HUES64 (cell line): Measurements from ENCODE around the gene ICOS. TPM values are rescaled to one million over a fixed set of nuclear protein-coding genes. Genes with fewer than 3 reads are reported as not detected.

ENCODE experiments used
- H3K27ac ChIP-seq: 2 replicates; pipeline ENCODE4 v1.7.0; 2013; ENCODE audit warnings: low read depth, low read length, inconsistent platforms
- H3K27me3 ChIP-seq: 2 replicates; pipeline ENCODE4 v1.6.1; 2013; ENCODE audit warnings: mild to moderate bottlenecking, low read length; ENCODE audit not compliant: insufficient read depth
- H3K36me3 ChIP-seq: 2 replicates; pipeline ENCODE4 v1.6.1; 2013; ENCODE audit warnings: mild to moderate bottlenecking, low read length; ENCODE audit not compliant: insufficient read depth
- H3K4me1 ChIP-seq: 2 replicates; pipeline ENCODE4 v1.6.1; 2013; ENCODE audit warnings: mild to moderate bottlenecking, low read length, moderate library complexity; ENCODE audit not compliant: insufficient read depth
- H3K4me3 ChIP-seq: 2 replicates; pipeline ENCODE4 v1.5.1; 2013; ENCODE audit warnings: mild to moderate bottlenecking, low read length, moderate library complexity
- H3K9ac ChIP-seq: 2 replicates; pipeline ENCODE4 v1.6.1; 2013; ENCODE audit warnings: mild to moderate bottlenecking, low read depth, low read length
- H3K9me3 ChIP-seq: 2 replicates; pipeline ENCODE4 v1.6.1; 2013; ENCODE audit warnings: low read depth, low read length; ENCODE audit not compliant: insufficient read depth
- WGBS: fragments of 150-250, 120-280 bp; methylation state at CpG from one replicate; pipeline ENCODE4 v1.1.7; 2013; ENCODE audit warnings: missing lambda C conversion rate; 5-methylcytosine and 5-hydroxymethylcytosine counted together
- polyA plus RNA-seq, 2 experiments: library from polyadenylated mRNA; stranded (reverse); fragments of 50-300 nt; gene quantifications; one replicate each; pipeline ENCODE4 v1.2.3, GENCODE V29; 2013

Gene ICOS, protein sequence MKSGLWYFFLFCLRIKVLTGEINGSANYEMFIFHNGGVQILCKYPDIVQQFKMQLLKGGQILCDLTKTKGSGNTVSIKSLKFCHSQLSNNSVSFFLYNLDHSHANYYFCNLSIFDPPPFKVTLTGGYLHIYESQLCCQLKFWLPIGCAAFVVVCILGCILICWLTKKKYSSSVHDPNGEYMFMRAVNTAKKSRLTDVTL
- not detected for polyA plus RNA-seq (2013, experiment 1 of 2)
- not detected for polyA plus RNA-seq (2013, experiment 2 of 2)

DNA sequence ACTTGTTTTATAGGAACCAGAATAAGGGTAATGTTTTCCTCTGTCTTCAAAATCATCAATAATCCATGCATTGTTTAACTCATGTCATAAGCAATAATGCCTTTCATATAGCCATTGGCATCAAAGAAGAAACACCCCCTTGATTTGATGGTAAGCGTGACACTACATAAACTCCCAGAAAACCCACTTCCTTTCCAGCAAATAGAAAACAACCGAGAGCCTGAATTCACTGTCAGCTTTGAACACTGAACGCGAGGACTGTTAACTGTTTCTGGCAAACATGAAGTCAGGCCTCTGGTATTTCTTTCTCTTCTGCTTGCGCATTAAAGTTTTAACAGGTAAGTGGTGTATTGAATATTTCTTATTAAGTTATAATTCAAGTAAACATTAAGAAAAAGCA, at the start of gene ICOS:
Gene ICOS (plus strand): TSS at position 229 of the 400 bp plus-strand sequence. CDS start 52 bp downstream, at position 281.
- WGBS, result 90% methylated on average over 4 of the region's 5 CpGs
- H3K27ac ChIP-seq, result no peak within 1 kb of the TSS
- no peak within 1 kb of the TSS for H3K9ac ChIP-seq
- no peaks in the 10 kb centered on the region for H3K9me3 ChIP-seq
- H3K4me3 ChIP-seq, result no peak within 1 kb of the TSS
- H3K36me3 ChIP-seq, result no peaks in the 10 kb centered on the region
- 0 out of 2 replicates have a peak, but pooled peaks cover 8% of the 10 kb centered on the region for H3K4me1 ChIP-seq
- no peaks in the 10 kb centered on the region for H3K27me3 ChIP-seq

GRCh38 chr2:203887677-203888076, 48.9 kb upstream of the ICOS start:
- Histone ChIP-seq H3K9ac (no peak overlapping the region), H3K4me3 (no peak overlapping the region), H3K27me3 (no peaks in the 10 kb centered on the region), H3K27ac (no peak overlapping the region), H3K4me1 (no peaks in the 10 kb centered on the region), H3K36me3 (no peaks in the 10 kb centered on the region), H3K9me3 (no peaks in the 10 kb centered on the region)

GRCh38 chr2:203889542-203889941, 47.0 kb upstream of the ICOS start:
- no peak overlapping the region for H3K9ac ChIP-seq
- WGBS, result 100% methylated on average over 1 of the region's 1 CpG
- no peaks in the 10 kb centered on the region for H3K4me1 ChIP-seq
- H3K36me3 ChIP-seq, result no peaks in the 10 kb centered on the region
- no peaks in the 10 kb centered on the region for H3K27me3 ChIP-seq
- no peaks in the 10 kb centered on the region for H3K9me3 ChIP-seq
- H3K4me3 ChIP-seq, result no peak overlapping the region
- H3K27ac ChIP-seq, result no peak overlapping the region

- Histone ChIP-seq H3K27ac (no peak overlapping the region), H3K4me1 (no peaks in the 10 kb centered on the region), H3K4me3 (no peak overlapping the region), H3K27me3 (no peaks in the 10 kb centered on the region), H3K36me3 (no peaks in the 10 kb centered on the region), H3K9me3 (no peaks in the 10 kb centered on the region), H3K9ac (no peak overlapping the region)
- WGBS, result 100% methylated on average over 1 of the region's 1 CpG
Observed at GRCh38 chr2:203889944-203890343, 46.6 kb upstream of the ICOS start.

DNA sequence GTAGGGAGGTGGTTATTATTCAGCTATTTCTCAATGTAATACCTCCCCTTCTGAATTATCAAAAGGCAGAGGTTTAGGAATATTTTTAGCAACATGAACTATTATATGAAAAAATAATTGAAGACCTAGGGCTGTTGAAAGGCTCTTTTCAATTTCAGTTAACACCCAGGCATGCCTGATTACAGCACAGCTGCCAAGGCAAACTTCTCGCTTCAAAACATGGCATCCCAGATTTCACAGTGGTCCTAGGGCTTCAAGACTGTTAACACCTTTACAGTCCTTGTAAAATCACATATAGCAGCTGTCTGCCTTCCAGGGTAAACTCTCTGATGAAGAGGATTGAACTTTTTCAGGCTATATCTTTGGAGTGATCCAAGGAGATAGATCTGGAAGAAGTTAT, 45.8 kb upstream of the ICOS start:
- Histone ChIP-seq H3K4me1 (no peaks in the 10 kb centered on the region), H3K9ac (no peak overlapping the region), H3K4me3 (no peak overlapping the region), H3K36me3 (no peaks in the 10 kb centered on the region), H3K27ac (no peak overlapping the region), H3K9me3 (no peaks in the 10 kb centered on the region), H3K27me3 (no peaks in the 10 kb centered on the region)
- WGBS, result 93% methylated on average over 1 of the region's 1 CpG

- H3K9me3 ChIP-seq, result no peaks in the 10 kb centered on the region
- no peak overlapping the region for H3K4me3 ChIP-seq
- no peak overlapping the region for H3K9ac ChIP-seq
- 100% methylated on average over 2 of the region's 2 CpGs for WGBS
- no peaks in the 10 kb centered on the region for H3K4me1 ChIP-seq
- no peaks in the 10 kb centered on the region for H3K27me3 ChIP-seq
- H3K36me3 ChIP-seq, result no peaks in the 10 kb centered on the region
- no peak overlapping the region for H3K27ac ChIP-seq
Observed at GRCh38 chr2:203891474-203891873, 45.1 kb upstream of the ICOS start.

- no peaks in the 10 kb centered on the region for H3K27me3 ChIP-seq
- 93% methylated on average over 4 of the region's 4 CpGs for WGBS
- no peak overlapping the region for H3K9ac ChIP-seq
- H3K4me3 ChIP-seq, result no peak overlapping the region
- H3K9me3 ChIP-seq, result no peaks in the 10 kb centered on the region
- no peak overlapping the region for H3K27ac ChIP-seq
- H3K4me1 ChIP-seq, result no peaks in the 10 kb centered on the region
- no peaks in the 10 kb centered on the region for H3K36me3 ChIP-seq
Observed at GRCh38 chr2:203892207-203892606, 44.4 kb upstream of the ICOS start.

GRCh38 chr2:203893401-203893800, 43.2 kb upstream of the ICOS start:
- Histone ChIP-seq H3K27me3 (no peaks in the 10 kb centered on the region), H3K9ac (no peak overlapping the region), H3K4me3 (no peak overlapping the region), H3K4me1 (no peaks in the 10 kb centered on the region), H3K9me3 (no peaks in the 10 kb centered on the region), H3K27ac (no peak overlapping the region), H3K36me3 (no peaks in the 10 kb centered on the region)

- WGBS, result 96% methylated on average over 7 of the region's 7 CpGs
- H3K4me1 ChIP-seq, result no peaks in the 10 kb centered on the region
- H3K9me3 ChIP-seq, result no peaks in the 10 kb centered on the region
- no peak overlapping the region for H3K9ac ChIP-seq
- no peak overlapping the region for H3K27ac ChIP-seq
- no peak overlapping the region for H3K4me3 ChIP-seq
- H3K27me3 ChIP-seq, result no peaks in the 10 kb centered on the region
- no peaks in the 10 kb centered on the region for H3K36me3 ChIP-seq
Observed at GRCh38 chr2:203893840-203894239, 42.7 kb upstream of the ICOS start.

DNA sequence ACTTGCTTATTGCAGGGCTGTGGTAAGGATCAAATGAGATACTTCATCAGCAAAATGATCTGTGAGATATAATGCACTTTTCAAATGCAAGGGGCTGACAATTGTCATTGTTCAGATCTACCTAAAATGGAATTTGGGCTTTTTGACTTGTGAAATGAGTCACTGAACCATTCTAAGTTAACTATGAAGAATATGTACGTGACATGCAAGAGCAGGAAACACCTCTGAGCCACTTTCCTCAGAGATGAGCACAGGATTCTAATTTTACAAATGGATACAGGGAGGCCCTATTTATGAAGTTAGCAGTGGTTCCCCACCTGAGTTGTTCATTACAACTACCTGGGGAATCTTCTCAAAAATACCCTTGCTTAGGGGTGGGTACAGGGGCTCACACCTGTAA, 42.3 kb upstream of the ICOS start:
- Histone ChIP-seq H3K9me3 (no peaks in the 10 kb centered on the region), H3K27me3 (no peaks in the 10 kb centered on the region), H3K9ac (no peak overlapping the region), H3K36me3 (no peaks in the 10 kb centered on the region), H3K4me1 (no peaks in the 10 kb centered on the region), H3K27ac (no peak overlapping the region), H3K4me3 (no peak overlapping the region)
- WGBS, result 100% methylated on average over 1 of the region's 1 CpG

DNA sequence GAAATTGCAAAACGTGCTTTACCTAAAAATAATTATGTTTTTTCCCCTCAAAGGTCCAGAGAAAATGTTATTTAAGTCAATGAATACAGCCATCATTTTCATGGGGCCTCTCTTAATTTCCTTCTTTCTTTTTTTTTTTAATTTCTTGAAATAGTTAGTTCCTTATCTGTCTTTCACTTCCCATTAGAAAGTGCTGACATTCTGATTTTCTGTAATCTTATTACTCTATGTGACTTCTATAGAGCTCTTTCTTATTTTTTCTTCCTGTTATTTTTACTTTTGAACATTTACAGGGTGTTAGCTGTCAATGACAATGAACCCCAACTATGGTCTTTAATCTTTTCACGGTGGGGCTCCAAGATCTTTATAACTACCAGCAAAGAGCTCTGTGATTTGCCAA, 39.0 kb upstream of the ICOS start:
- Histone ChIP-seq H3K27me3 (no peaks in the 10 kb centered on the region), H3K4me1 (no peaks in the 10 kb centered on the region), H3K36me3 (no peaks in the 10 kb centered on the region), H3K9ac (no peak overlapping the region), H3K4me3 (no peak overlapping the region), H3K27ac (no peak overlapping the region), H3K9me3 (peaks cover 11% of the 10 kb centered on the region)
- WGBS, result 98% methylated on average over 2 of the region's 2 CpGs

GRCh38 chr2:203898657-203899056, 37.9 kb upstream of the ICOS start:
- Histone ChIP-seq H3K4me1 (no peaks in the 10 kb centered on the region), H3K27me3 (no peaks in the 10 kb centered on the region), H3K36me3 (no peaks in the 10 kb centered on the region), H3K9me3 (peaks cover 18% of the 10 kb centered on the region), H3K4me3 (no peak overlapping the region), H3K9ac (no peak overlapping the region), H3K27ac (no peak overlapping the region)
- 88% methylated on average over 2 of the region's 2 CpGs for WGBS
